Measurements from ENCODE around the gene RHOXF2B. TPM values are rescaled to one million over a fixed set of nuclear protein-coding genes. Genes with fewer than 3 reads are reported as not detected.
"Not testable (repeated sequence)": the region's sequence is repeated elsewhere in the genome, so short reads cannot be mapped to it uniquely, and the experiment has no call there.

The RHOXF2B gene
- not detected for total RNA-seq
- polyA plus RNA-seq (ENCODE audit: insufficient read depth, low read depth, low replicate concordance) = not detected
- long read RNA-seq, donor 1 = 0 reads
- long read RNA-seq, donor 2 = 0 reads
- long read RNA-seq, donor 3 = 0 reads
- long read RNA-seq, donor 4 = 0 reads
- long read RNA-seq, donor 5 = 0 reads
- long read RNA-seq, donor 6 = 0 reads
- long read RNA-seq, donor 7 = 0 reads
- long read RNA-seq, donor 8 = 0 reads
- long read RNA-seq, donor 9 = 0 reads
- long read RNA-seq, donor 10 = 0 reads

DNA sequence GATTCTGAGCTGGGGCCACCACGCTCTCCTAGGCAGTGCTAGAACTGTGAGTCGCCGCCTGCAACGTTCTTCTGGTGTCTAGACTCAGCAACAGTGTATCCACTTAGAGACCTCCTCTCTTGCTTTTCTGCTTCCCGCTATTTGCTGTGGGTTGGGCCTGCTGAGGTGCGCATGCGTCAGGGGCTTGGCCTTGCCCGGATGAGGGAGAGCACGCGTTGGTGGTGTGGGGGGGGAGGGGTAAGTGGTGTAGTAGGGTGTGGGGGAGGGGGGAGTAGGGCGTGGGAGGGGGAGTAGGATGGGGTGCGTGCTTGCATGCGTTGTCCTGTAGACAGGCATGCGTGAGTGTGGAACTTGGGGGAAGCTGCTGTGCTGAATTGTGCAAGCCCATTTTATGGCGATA lies at the start of gene RHOXF2B:
TSS of gene RHOXF2B (minus strand) at position 101 of the 400 bp plus-strand sequence. CDS start 138 bp downstream, outside the sequence.
- H3K36me3 ChIP-seq (ENCODE audit: control insufficient read depth in 2 of 3, insufficient read depth in 3 of 3, low read length in 3 of 3); H3K27me3 ChIP-seq (ENCODE audit: control insufficient read depth, insufficient read depth, low read length); H3K4me3 ChIP-seq (ENCODE audit: low read length in 3 of 3); H3K9me3 ChIP-seq (ENCODE audit: control insufficient read depth in 2 of 3, insufficient read depth in 1 of 3, low read length in 3 of 3); intact Hi-C loops (cut with DNase I); DNase-seq; H3K4me1 ChIP-seq (ENCODE audit: control insufficient read depth in 2 of 3, insufficient read depth in 2 of 3, low read depth in 1 of 3, low read length in 3 of 3); H3K27ac ChIP-seq (ENCODE audit: low read depth in 2 of 2, low read length in 2 of 2); FAIRE-seq; H3K9ac ChIP-seq (ENCODE audit: low read length in 3 of 3): not testable (repeated sequence)

GRCh38 chrX:120125444-120125843 lies 48.0 kb upstream of the RHOXF2B start:
- intact Hi-C loops (cut with DNase I) = no loop called here
- Histone ChIP-seq H3K4me1 (ENCODE audit: control insufficient read depth in 2 of 3, insufficient read depth in 2 of 3, low read depth in 1 of 3, low read length in 3 of 3) (no peaks in the 10 kb centered on the region), H3K27ac (ENCODE audit: low read depth in 2 of 2, low read length in 2 of 2) (no peak overlapping the region), H3K36me3 (ENCODE audit: control insufficient read depth in 2 of 3, insufficient read depth in 3 of 3, low read length in 3 of 3) (no peaks in the 10 kb centered on the region), H3K9me3 (ENCODE audit: control insufficient read depth in 2 of 3, insufficient read depth in 1 of 3, low read length in 3 of 3) (no peaks in the 10 kb centered on the region), H3K9ac (ENCODE audit: low read length in 3 of 3) (no peak overlapping the region), H3K27me3 (ENCODE audit: control insufficient read depth, insufficient read depth, low read length) (no peaks in the 10 kb centered on the region), H3K4me3 (ENCODE audit: low read length in 3 of 3) (peak overlapping the region in 1 of 3 donors; percentile 28)
- TF ChIP-seq CTCF (IDR thresholded peaks at IDR 0.05; ENCODE audit: borderline replicate concordance, extremely low read depth, insufficient read depth) = no peak
- FAIRE-seq (no peak), DNase-seq (no peak)

DNA sequence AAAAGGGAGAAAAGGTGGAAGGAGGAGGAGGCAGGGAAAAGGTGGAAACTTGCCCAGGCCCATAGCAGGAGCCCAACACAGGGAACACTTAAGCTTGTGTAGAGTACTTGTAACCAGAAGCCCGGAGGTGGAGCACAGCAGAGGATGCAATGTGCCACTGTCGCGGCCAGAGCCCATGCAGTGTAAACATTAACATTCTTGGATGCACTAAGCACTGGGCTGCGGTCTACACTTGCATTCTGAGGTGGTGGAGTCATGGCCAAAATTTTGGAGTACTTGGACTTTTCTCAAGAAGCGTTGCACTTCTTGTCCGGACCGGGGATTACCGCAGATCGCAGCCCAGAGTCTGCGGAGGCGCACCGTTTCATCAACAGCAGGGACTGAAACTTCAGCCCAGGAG lies 42.7 kb upstream of the RHOXF2B start:
- Histone ChIP-seq H3K36me3 (ENCODE audit: control insufficient read depth in 2 of 3, insufficient read depth in 3 of 3, low read length in 3 of 3) (no peaks in the 10 kb centered on the region), H3K4me3 (ENCODE audit: low read length in 3 of 3) (no peak overlapping the region), H3K27me3 (ENCODE audit: control insufficient read depth, insufficient read depth, low read length) (no peaks in the 10 kb centered on the region), H3K4me1 (ENCODE audit: control insufficient read depth in 2 of 3, insufficient read depth in 2 of 3, low read depth in 1 of 3, low read length in 3 of 3) (no peaks in the 10 kb centered on the region), H3K9me3 (ENCODE audit: control insufficient read depth in 2 of 3, insufficient read depth in 1 of 3, low read length in 3 of 3) (no peaks in the 10 kb centered on the region), H3K9ac (ENCODE audit: low read length in 3 of 3) (no peak overlapping the region), H3K27ac (ENCODE audit: low read depth in 2 of 2, low read length in 2 of 2) (no peak overlapping the region)
- TF ChIP-seq CTCF (IDR thresholded peaks at IDR 0.05; ENCODE audit: borderline replicate concordance, extremely low read depth, insufficient read depth) = no peak
- FAIRE-seq = no peak
- intact Hi-C loops (cut with DNase I) = no loop called here
- no peak for DNase-seq

DNA sequence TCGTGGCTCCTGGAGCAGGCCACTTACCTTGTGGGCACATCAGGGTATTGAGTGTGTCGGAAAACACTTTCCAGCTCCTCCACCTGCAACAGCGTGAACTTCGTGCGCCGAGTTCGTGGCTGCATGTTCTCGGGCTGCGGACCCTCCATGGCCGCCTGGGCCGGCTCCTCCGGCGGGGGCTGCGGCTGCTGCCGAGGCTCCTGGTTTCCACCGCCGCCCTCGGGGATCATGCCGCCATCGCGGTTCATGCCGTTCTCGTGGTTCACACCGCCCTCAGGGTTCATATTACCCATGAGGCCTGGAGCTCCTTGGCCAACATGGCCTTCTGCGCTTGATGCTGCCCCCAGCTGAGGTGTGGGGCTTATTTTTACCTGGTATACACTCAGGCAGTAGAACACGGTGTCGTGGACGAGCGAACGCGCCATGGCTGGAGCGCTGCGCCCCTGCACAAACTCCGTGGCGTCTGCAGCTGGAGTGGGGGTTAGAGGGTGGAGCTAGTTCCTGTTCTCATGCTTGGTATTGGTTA lies 38.0 kb upstream of the RHOXF2B start, which contains the start of gene RHOXF1:
TSS of gene RHOXF1 (minus strand) at position 476 of the 526 bp plus-strand sequence. CDS start at position 425, 51 bp downstream.
- no peak for TF ChIP-seq CTCF (IDR thresholded peaks at IDR 0.05; ENCODE audit: borderline replicate concordance, extremely low read depth, insufficient read depth)
- H3K27me3 ChIP-seq (ENCODE audit: control insufficient read depth, insufficient read depth, low read length) = no peaks in the 10 kb centered on the region
- FAIRE-seq (no peak), DNase-seq (no peak)
- no peaks in the 10 kb centered on the region for H3K36me3 ChIP-seq (ENCODE audit: control insufficient read depth in 2 of 3, insufficient read depth in 3 of 3, low read length in 3 of 3)
- H3K4me3 ChIP-seq (ENCODE audit: low read length in 3 of 3) = no peak within 1 kb of the TSS
- intact Hi-C loops (cut with DNase I) = no loop called here
- no peak within 1 kb of the TSS for H3K27ac ChIP-seq (ENCODE audit: low read depth in 2 of 2, low read length in 2 of 2)
- no peaks in the 10 kb centered on the region for H3K4me1 ChIP-seq (ENCODE audit: control insufficient read depth in 2 of 3, insufficient read depth in 2 of 3, low read depth in 1 of 3, low read length in 3 of 3)
- H3K9ac ChIP-seq (ENCODE audit: low read length in 3 of 3) = no peak within 1 kb of the TSS
- no peaks in the 10 kb centered on the region for H3K9me3 ChIP-seq (ENCODE audit: control insufficient read depth in 2 of 3, insufficient read depth in 1 of 3, low read length in 3 of 3)

All from kidney (tissue), 22 donors.